Middle frontal gyrus (tissue), 1 donor: ENCODE results near the gene MTOR.
A peak's percentile ranks its signal among the peaks of the same experiment; 100 is the strongest.
"Not testable (repeated sequence)": the region's sequence is repeated elsewhere in the genome, so short reads cannot be mapped to it uniquely, and the experiment has no call there.

Source experiments
- DNase-seq: peaks from one replicate; pipeline ENCODE4 v3.0.0-alpha.2; 2015; ENCODE audit warnings: low spot score; ENCODE audit errors: extremely low spot score

The MTOR gene

DNA sequence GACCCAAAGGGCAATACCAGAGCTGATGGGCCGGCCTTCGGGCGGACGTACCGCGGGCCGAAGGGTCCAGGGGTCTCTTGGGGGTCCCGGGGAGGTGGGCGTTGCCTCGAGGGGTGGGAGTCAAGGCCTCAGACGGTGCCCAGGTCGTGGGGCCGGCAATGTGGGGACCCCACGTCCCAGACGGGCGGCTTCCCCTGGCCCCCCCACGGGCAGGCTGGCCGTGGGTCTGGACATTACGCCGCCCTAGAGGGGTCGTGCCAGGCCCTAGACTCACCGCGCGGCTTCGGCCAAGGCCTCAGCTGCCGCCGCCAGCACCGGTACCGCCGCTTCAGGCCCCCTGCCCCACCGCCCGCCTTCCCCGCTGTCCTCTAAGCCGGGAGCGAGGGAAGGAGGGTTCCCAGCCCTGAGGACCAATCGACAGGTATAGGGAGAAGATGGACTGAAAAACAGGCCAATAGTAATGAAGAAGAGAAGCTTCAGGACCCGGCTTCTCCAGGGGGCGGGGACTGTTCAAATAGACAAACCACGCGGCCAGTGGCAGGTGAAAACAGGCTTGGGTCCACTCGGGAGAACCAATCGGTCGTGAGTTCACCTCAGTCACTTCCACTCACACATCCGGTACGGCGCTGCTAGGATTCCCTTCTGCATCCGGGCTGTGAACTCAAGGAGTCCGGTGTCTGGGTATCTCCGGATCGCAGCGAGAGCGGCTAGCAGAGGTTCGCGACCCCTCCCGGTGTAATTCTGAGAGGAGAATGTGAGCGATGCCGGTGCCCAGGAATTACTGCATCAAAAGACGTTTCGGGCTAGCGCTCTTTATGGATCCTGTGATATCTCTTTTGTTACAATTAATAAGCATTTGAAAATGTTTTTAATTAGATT is at the start of gene MTOR:
TSS of gene MTOR (minus strand) at position 381 of the 879 bp plus-strand sequence. CDS start 3,142 bp downstream, outside the sequence.
- DNase-seq = peak; percentile 100

DNA sequence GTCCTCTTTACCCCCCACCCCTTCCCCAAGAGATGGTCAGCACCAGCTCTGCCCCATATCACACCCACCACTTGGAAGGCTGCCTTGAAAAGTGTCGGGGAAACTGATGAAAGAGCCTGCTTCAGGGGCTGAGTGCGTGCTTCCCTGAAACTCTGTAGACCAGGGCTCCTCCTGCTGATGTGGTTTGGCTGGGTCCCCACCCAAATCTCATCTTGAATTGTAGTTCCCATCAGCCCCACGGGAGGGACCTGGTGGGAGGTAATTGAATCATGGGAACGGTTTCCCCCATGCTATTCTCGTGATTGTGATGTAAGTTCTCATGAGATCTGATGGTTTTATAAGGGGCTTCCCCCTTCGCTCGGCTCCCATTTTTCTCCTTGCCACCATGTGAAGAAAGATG is 47.0 kb upstream of the MTOR start:
- DNase-seq = no peak

- no peak for DNase-seq
These were observed 46.4 kb upstream of the MTOR start for GRCh38 chr1:11308699-11309224.

DNA sequence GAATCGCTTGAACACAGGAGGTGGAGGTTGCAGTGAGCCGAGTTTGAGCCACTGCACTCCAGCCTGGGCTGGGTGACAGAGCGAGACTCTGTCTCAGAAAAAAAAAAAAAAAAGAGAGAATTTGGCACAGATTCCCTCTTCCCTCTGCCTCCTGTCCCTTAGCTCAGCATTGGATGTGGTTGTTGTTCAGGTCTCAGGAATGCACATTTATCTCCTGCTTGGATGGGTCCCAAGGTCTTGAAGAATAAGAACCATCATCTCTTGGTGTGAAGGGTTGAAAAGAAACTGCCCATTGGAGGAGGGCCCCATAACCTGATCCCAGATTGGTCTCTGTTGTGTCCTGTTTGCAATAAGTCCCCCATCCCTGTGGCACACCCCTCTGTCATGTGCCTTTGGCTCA is 45.5 kb upstream of the MTOR start:
- no peak for DNase-seq

GRCh38 chr1:11305516-11305915 is 43.2 kb upstream of the MTOR start:
- not testable (repeated sequence) for DNase-seq

- no peak for DNase-seq
These were observed 40.0 kb upstream of the MTOR start for GRCh38 chr1:11302366-11302765.

- DNase-seq = peak; percentile 21
These were observed 39.2 kb upstream of the MTOR start for GRCh38 chr1:11301601-11302000.

- DNase-seq = no peak
These were observed 36.8 kb upstream of the MTOR start for GRCh38 chr1:11299225-11299574.

DNA sequence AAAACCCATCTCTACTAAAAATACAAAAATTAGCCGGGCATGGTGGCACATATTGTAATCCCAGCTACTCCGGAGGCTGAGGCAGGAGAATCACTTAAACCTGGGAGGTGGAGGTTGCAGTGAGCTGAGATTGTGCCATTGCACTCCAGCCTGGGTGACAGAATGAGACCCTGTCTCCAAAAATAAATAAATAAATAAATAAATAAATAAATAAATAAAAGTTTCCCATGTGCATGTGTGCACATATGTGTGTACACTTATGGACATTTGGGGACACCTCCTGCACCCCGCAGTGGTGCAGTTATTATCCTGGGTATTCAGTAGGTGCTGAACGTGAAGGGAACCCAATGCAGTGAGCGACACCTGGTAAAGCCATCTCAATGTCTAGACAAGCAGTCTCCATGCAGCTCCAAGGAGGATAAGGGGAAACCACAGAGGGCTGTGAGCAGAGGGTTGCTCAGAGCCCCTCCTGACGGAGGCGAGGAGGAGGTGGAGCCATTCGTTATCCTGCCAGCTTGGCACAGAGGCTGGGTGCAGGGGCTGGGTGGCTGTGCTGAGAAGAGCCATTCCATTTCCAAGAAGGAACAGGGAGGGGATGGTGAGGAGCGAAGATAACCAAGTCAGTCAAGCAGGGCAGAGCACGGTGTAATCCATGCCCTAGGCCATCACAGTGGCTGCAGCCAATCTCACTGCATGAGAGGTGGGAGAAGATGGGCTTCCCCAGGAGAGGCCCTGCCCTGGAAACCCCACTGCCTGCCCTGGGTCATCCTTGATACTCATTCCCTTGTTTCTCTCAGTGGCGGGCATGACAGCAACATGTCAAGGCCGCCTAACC is 36.3 kb upstream of the MTOR start:
- no peak for DNase-seq

GRCh38 chr1:11297774-11298173 is 35.4 kb upstream of the MTOR start:
- not testable (repeated sequence) for DNase-seq

- DNase-seq = no peak
These were observed 33.6 kb upstream of the MTOR start for GRCh38 chr1:11295905-11296304.

GRCh38 chr1:11294951-11295350 is 32.6 kb upstream of the MTOR start:
- no peak for DNase-seq

DNA sequence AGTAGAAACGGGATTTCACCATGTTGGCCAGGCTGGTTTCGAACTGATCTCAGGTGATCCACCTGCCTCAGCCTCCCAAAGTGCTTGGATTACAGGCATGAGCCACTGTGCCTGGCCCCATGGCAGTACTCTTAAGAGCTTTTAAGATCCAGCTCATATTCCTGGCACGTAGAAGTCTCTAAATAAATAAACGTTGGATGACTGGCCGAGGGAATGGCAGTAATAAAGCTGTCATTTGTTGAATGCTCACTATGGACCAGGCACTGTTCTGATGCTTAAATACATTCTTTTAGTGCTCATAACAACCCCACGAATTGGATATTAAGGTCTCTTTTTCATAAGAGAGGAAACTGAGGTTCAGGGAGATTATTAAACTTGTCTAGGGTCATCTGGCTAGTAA is 31.5 kb upstream of the MTOR start:
- DNase-seq = no peak

DNA sequence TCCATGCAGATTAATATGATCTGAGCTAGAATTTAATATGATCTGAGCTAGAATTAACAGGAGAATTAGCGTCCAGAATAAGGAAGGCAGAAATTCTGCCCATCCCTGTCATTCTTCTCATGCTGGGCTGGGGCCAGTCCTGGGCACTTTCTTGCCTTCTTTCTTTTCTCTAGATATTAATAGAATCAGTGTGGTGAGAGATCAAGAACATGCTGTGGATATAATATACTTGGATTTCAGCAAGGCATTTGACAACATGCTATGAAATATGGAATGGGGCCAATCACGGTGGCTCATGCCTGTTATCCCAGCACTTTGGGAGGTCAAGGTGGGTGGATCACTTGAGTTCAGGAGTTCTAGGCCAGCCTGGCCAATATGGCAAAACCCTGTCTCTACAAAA is 28.7 kb upstream of the MTOR start:
- DNase-seq = no peak

- no peak for DNase-seq
These were observed 26.7 kb upstream of the MTOR start for GRCh38 chr1:11289064-11289463.

- no peak for DNase-seq
These were observed 24.5 kb upstream of the MTOR start for GRCh38 chr1:11286735-11287410.

GRCh38 chr1:11285883-11286734 is 23.8 kb upstream of the MTOR start:
- DNase-seq = no peak

GRCh38 chr1:11284784-11285183 is 22.4 kb upstream of the MTOR start:
- no peak for DNase-seq

- no peak for DNase-seq
These were observed 20.8 kb upstream of the MTOR start for GRCh38 chr1:11283151-11283550.

DNA sequence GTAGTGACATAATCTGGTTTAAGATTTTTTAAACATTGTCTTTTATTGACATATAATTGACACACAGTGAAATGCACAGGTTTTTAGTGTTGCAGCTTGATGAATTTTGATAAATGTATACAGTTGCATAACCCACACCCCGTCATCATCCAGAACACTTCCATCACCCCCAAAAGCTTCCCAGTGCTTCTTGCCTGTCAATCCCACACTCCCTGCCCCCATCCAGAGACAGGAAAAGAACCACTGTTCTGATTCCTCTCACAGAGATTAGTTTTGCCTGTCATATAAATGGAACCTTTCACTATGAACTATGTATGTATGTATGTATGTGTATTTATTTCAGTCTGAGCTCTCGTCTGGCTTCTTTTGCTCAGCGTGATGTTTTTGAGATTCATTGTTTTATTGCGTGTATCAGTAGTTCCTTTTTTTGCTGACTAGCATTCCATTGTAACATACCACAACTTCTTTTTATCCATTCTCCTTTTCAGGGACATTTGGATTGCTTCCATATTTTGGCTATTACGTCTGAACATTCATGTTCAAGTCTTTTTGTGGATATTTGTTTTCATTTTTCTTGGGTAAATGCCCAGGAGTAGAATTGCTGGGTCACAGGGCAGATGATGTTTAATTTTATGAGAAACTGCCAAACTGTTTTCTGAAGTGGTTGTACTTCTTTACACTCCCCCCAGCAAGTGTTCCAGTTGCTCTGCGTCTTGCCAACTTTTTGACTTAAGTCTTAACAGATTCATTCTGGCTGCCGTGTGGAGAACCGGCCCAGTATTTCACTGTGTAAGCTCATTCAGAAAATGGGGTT is 19.4 kb upstream of the MTOR start:
- no peak for DNase-seq
